Kidney epithelial cell (primary cell): ENCODE results near the gene HARBI1. TPM values are rescaled to one million over a fixed set of nuclear protein-coding genes. Genes with fewer than 3 reads are reported as not detected.
A peak's percentile ranks its signal among the peaks of the same experiment; 100 is the strongest.

Experiments used
- DNase-seq: peaks from one replicate; pipeline ENCODE4 v3.0.0-alpha.2; 2010; ENCODE audit warnings: low read depth
- H3K27me3 ChIP-seq: 2 replicates; pipeline ENCODE4 v1.6.0; 2011; ENCODE audit warnings: low read length; ENCODE audit not compliant: control insufficient read depth, insufficient read depth
- H3K36me3 ChIP-seq: 2 replicates; pipeline ENCODE4 v1.5.1; 2011; ENCODE audit warnings: low read length; ENCODE audit not compliant: control insufficient read depth, insufficient read depth
- H3K4me3 ChIP-seq: 2 replicates; pipeline ENCODE4 v1.5.1; 2011; ENCODE audit warnings: low read depth, mild to moderate bottlenecking, control low read depth, low read length
- CTCF ChIP-seq: IDR thresholded peaks from 2 replicates; pipeline ENCODE4 v1.5.1; 2011; ENCODE audit warnings: mild to moderate bottlenecking, moderate library complexity, low read length, control low read depth, inconsistent platforms; ENCODE audit not compliant: insufficient read depth, poor library complexity, severe bottlenecking
- total RNA-seq: library from RNA; depleted of rRNA; stranded (reverse); fragments of >200 nt; gene quantifications from 2 replicates; pipeline ENCODE4 v1.2.3, GENCODE V29; 2015

The HARBI1 gene
- total RNA-seq, 1 donor from 2014 or later, result 8.0 TPM

GRCh38 chr11:46599340-46600193 is 17.5 kb downstream of the HARBI1 start:
- Histone ChIP-seq H3K4me3 (no peak overlapping the region), H3K27me3 (no peaks in the 10 kb centered on the region), H3K36me3 (peaks cover 3% of the 10 kb centered on the region)
- DNase-seq, result no peak
- TF ChIP-seq CTCF, result no peak

GRCh38 chr11:46597609-46598219 is 19.3 kb downstream of the HARBI1 start:
- no peak for DNase-seq
- no peak for TF ChIP-seq CTCF
- Histone ChIP-seq H3K36me3 (no peaks in the 10 kb centered on the region), H3K27me3 (no peaks in the 10 kb centered on the region), H3K4me3 (no peak overlapping the region)

- no peak for DNase-seq
- no peaks in the 10 kb centered on the region for H3K36me3 ChIP-seq
- no peak overlapping the region for H3K4me3 ChIP-seq
- H3K27me3 ChIP-seq, result no peaks in the 10 kb centered on the region
- no peak for TF ChIP-seq CTCF
Observed at GRCh38 chr11:46597155-46597554, 19.9 kb downstream of the HARBI1 start.

- DNase-seq, result no peak
- TF ChIP-seq CTCF, result no peak
- Histone ChIP-seq H3K4me3 (no peak overlapping the region), H3K27me3 (no peaks in the 10 kb centered on the region), H3K36me3 (no peaks in the 10 kb centered on the region)
Observed at GRCh38 chr11:46594785-46595184, 22.2 kb downstream of the HARBI1 start.

- H3K27me3 ChIP-seq, result no peaks in the 10 kb centered on the region
- no peaks in the 10 kb centered on the region for H3K36me3 ChIP-seq
- H3K4me3 ChIP-seq, result peak overlapping the region; percentile 76
- DNase-seq, result no peak
- TF ChIP-seq CTCF, result no peak
Observed at GRCh38 chr11:46594374-46594700, 22.7 kb downstream of the HARBI1 start.
